ENCODE measurements around the gene ACVR1C. TPM values are rescaled to one million over a fixed set of nuclear protein-coding genes. Genes with fewer than 3 reads are reported as not detected.

Gene ACVR1C
- total and polyA plus RNA-seq, 2 donors (not counting 1 experiment from before 2014, with no cell fraction given): 0.24 to 0.52 TPM

GRCh38 chr2:157606534-157606933 lies 22.1 kb downstream of the ACVR1C start:
- Histone ChIP-seq H3K9me3 (ENCODE audit: control extremely low read depth in 1 of 3, control insufficient read depth in 2 of 3, insufficient read depth in 1 of 3, low read length in 2 of 3) (peaks cover 1 to 5% (median 3%) of the 10 kb centered on the region in 3 donors), H2AFZ (ENCODE audit: insufficient read depth, low read depth, low read length, poor library complexity, severe bottlenecking) (no peak overlapping the region), H3K9ac (ENCODE audit: low read length) (no peak overlapping the region), H3K27me3 (replicated peaks in 1 of 4; ENCODE audit: control extremely low read depth in 1 of 4, control insufficient read depth in 3 of 4, insufficient read depth in 4 of 4, low read length in 3 of 4) (no peaks in the 10 kb centered on the region), H3K4me1 (ENCODE audit: control insufficient read depth in 2 of 2, insufficient read depth in 2 of 2, low read length in 2 of 2) (no peaks in the 10 kb centered on the region), H3K36me3 (replicated peaks in 1 of 2; ENCODE audit: control extremely low read depth in 1 of 2, control insufficient read depth in 1 of 2, extremely low read depth in 1 of 2, insufficient read depth in 2 of 2, low read length in 1 of 2) (no peaks in the 10 kb centered on the region), H3K27ac (ENCODE audit: low read length in 2 of 2) (no peak overlapping the region), H3K4me2 (replicated peaks; ENCODE audit: low read depth, low read length, poor library complexity, severe bottlenecking) (no peak overlapping the region), H3K4me3 (ENCODE audit: control extremely low read depth in 1 of 5, extremely low read depth in 1 of 5, insufficient read depth in 1 of 5, low read depth in 2 of 5, low read length in 4 of 5) (no peak overlapping the region), H3K79me2 (ENCODE audit: control insufficient read depth, insufficient read depth, low read length) (no peaks in the 10 kb centered on the region), H4K20me1 (ENCODE audit: control insufficient read depth, insufficient read depth, low read length, poor library complexity, severe bottlenecking) (no peaks in the 10 kb centered on the region)
- no peak for ATAC-seq (ENCODE audit: low read depth)
- no peak overlapping the region for H3K4me3 Mint-ChIP-seq
- no peak for TF ChIP-seq EZH2 (IDR thresholded peaks at IDR 0.05; ENCODE audit: borderline replicate concordance, insufficient read depth, low read depth, low read length, poor library complexity, severe bottlenecking)
- TF ChIP-seq CTCF (IDR thresholded peaks at IDR 0.05): no peak
- no peaks in the 10 kb centered on the region for H3K4me1 Mint-ChIP-seq
- peaks cover 33% of the 10 kb centered on the region for H3K27me3 Mint-ChIP-seq
- no peak for DNase-seq
- no peak overlapping the region for H3K27ac Mint-ChIP-seq
- intact Hi-C loops (cut with micrococcal nuclease): no loop called here
- H3K9me3 Mint-ChIP-seq (ENCODE audit: insufficient read depth): peaks cover 4% of the 10 kb centered on the region
- ChIA-PET CTCF (no interaction called here), POLR2A (no interaction called here)

GRCh38 chr2:157603198-157603597 lies 25.5 kb downstream of the ACVR1C start:
- Mint-ChIP-seq H3K4me1 (no peaks in the 10 kb centered on the region), H3K9me3 (ENCODE audit: insufficient read depth) (no peaks in the 10 kb centered on the region), H3K27me3 (peaks cover 14% of the 10 kb centered on the region), H3K27ac (no peak overlapping the region), H3K4me3 (no peak overlapping the region)
- Histone ChIP-seq H3K79me2 (ENCODE audit: control insufficient read depth, insufficient read depth, low read length) (no peaks in the 10 kb centered on the region), H3K27me3 (replicated peaks in 1 of 4; ENCODE audit: control extremely low read depth in 1 of 4, control insufficient read depth in 3 of 4, insufficient read depth in 4 of 4, low read length in 3 of 4) (no peaks in the 10 kb centered on the region), H3K4me1 (ENCODE audit: control insufficient read depth in 2 of 2, insufficient read depth in 2 of 2, low read length in 2 of 2) (no peaks in the 10 kb centered on the region), H4K20me1 (ENCODE audit: control insufficient read depth, insufficient read depth, low read length, poor library complexity, severe bottlenecking) (no peaks in the 10 kb centered on the region), H3K4me2 (replicated peaks; ENCODE audit: low read depth, low read length, poor library complexity, severe bottlenecking) (no peak overlapping the region), H3K27ac (ENCODE audit: low read length in 2 of 2) (no peak overlapping the region), H3K9me3 (ENCODE audit: control extremely low read depth in 1 of 3, control insufficient read depth in 2 of 3, insufficient read depth in 1 of 3, low read length in 2 of 3) (no peaks in the 10 kb centered on the region), H2AFZ (ENCODE audit: insufficient read depth, low read depth, low read length, poor library complexity, severe bottlenecking) (no peak overlapping the region), H3K9ac (ENCODE audit: low read length) (no peak overlapping the region), H3K4me3 (ENCODE audit: control extremely low read depth in 1 of 5, extremely low read depth in 1 of 5, insufficient read depth in 1 of 5, low read depth in 2 of 5, low read length in 4 of 5) (no peak overlapping the region), H3K36me3 (replicated peaks in 1 of 2; ENCODE audit: control extremely low read depth in 1 of 2, control insufficient read depth in 1 of 2, extremely low read depth in 1 of 2, insufficient read depth in 2 of 2, low read length in 1 of 2) (no peaks in the 10 kb centered on the region)
- no peak for TF ChIP-seq CTCF (IDR thresholded peaks at IDR 0.05)
- no peak for TF ChIP-seq EZH2 (IDR thresholded peaks at IDR 0.05; ENCODE audit: borderline replicate concordance, insufficient read depth, low read depth, low read length, poor library complexity, severe bottlenecking)
- ATAC-seq (ENCODE audit: low read depth) (no peak), DNase-seq (no peak)
- ChIA-PET CTCF (interaction anchor here (0.6 to 5.0 kb wide), 6 partner anchors 80 to 299 kb away, joined by 3 to 42 read pairs (median 6); no protein-coding TSS in a partner anchor), POLR2A (no interaction called here)
- whole genome bisulfite sequencing (ENCODE audit: insufficient coverage): 100% methylated on average over 1 of the region's 1 CpG
- intact Hi-C loops (cut with micrococcal nuclease): no loop called here
